GM12892 (cell line): ENCODE data around the gene SETD3.

ENCODE experiments used
- DNase-seq: peaks from one replicate; pipeline ENCODE4 v3.0.0; 2011; ENCODE audit not compliant: insufficient read length
- FAIRE-seq: peaks from 2 replicates; lab custom pipeline; 2011; peaks lifted over from hg19 to GRCh38; lab: Jason Lieb, UNC
- POLR2A ChIP-seq: IDR thresholded peaks from 2 replicates; pipeline ENCODE4 v1.6.1; 2011; ENCODE audit warnings: low read depth, low read length, control low read depth
- POLR2AphosphoS5 ChIP-seq: IDR thresholded peaks from 2 replicates; pipeline ENCODE4 v1.6.1; 2011; ENCODE audit warnings: low read depth, low read length, control low read depth
- TAF1 ChIP-seq: IDR thresholded peaks from 2 replicates; pipeline ENCODE4 v1.6.1; 2011; ENCODE audit warnings: low read depth, mild to moderate bottlenecking, control low read depth, low read length, borderline replicate concordance

The SETD3 gene

GRCh38 chr14:99378782-99379214, 101.9 kb downstream of the SETD3 start:
- FAIRE-seq (no peak), DNase-seq (no peak)
- TF ChIP-seq POLR2A (no peak), POLR2AphosphoS5 (no peak), TAF1 (no peak)

DNA sequence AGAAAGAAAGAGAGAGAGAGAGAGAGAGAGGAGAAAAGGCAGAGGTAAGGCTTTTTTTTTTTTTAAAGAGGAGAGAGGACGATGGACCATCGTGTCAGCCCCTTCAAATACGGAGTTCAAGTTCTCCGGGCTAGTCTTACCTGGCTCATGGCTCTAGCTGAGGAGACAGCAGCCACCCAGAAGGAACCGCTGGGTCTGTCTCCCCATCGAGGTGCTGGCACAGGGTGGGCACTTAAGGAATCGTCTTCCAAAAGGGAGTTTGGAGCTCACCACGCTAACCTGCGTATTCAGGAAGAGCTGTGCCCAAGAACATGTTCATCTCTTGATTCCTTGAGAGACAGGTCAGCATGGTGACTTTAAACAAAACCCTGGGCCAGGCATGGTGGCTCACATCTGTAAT, 102.7 kb downstream of the SETD3 start:
- no peak for FAIRE-seq
- no peak for TF ChIP-seq TAF1
- no peak for TF ChIP-seq POLR2AphosphoS5
- no peak for TF ChIP-seq POLR2A
- no peak for DNase-seq

DNA sequence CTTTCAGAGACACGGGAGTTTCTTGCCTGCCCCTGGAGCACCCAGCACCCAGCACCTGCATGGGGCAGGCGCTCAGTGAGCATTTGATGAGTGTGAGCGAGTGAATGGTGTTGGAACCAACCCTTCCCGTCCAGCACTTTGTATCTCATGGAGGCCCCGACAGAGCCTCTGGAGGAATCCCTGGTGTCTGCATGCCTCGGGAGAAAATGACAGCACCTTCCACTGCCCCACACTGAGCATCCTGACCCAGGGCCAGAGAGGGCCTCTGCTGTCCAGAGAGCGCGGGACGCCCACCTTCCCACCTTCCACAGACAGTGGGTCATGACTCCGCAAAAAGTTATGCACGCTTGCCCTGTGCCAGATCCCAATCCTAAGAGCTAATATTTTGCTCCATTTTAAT, 105.7 kb downstream of the SETD3 start:
- DNase-seq (no peak), FAIRE-seq (no peak)
- TF ChIP-seq POLR2A (no peak), POLR2AphosphoS5 (no peak), TAF1 (no peak)

DNA sequence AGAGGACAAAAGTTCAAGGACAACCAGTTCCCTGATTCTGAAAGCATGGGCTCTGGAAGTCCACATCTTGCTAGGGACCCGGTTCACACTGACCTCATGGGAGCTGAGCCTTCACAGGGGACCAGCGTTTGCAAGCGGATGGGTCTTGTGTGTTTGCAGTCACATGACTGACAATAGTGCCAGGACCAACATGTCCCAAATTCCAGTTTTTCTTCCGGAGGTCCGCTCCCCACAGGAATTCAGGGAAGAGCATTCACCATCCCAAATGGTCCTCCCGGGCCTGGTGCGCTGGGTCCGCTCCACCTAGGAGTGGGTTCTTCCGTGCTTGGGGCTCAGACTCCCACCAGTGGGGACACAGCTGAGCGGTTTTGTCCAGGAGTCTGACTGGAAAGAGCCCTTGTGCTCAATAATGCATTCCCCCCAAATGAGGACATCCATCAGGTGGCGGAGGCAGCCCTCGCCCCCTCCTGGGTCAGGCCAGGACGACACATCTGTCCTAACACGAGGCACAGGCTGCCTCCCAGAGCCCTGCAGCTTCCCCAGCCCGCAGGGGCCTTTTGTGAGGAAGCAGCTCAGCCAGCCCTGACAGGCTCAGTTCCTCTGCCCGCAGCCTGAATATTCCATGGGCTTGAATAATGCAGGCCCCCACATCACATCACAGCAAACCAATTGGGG, 116.9 kb downstream of the SETD3 start:
- no peak for FAIRE-seq
- TF ChIP-seq POLR2A (no peak), POLR2AphosphoS5 (no peak), TAF1 (no peak)
- no peak for DNase-seq

GRCh38 chr14:99363051-99363450, 117.6 kb downstream of the SETD3 start:
- TF ChIP-seq TAF1: no peak
- TF ChIP-seq POLR2A: no peak
- no peak for TF ChIP-seq POLR2AphosphoS5

DNA sequence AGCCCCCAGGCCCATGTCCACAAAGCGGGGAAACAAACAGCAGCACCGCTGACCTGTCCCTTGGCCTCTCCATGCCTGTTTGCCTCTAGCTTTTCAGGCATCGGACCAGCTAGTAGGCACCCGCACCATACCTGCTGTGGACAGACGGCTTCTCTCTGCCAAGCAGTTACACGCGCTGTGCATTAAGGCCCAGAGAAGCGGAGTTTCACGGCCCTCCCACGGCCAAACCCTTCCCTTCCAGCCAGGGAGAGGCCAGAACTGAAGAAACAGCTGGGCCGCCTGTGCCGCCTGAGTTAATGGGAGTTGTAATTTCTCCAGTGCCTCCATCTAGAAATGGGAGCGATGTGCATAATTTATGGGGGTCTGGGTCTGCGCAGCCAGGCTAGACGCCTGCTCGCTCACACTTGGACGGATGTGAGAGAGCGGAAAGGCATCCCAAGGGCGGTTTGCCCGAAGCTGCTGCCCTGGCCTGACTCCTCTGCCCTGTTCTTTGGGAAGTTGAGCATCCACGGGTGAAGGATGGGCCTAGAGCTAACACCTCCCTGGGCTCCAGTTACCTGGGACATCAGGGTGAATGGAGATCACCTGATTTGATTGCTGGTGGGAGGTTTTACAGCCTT, 119.0 kb downstream of the SETD3 start:
- FAIRE-seq (no peak), DNase-seq (no peak)
- TF ChIP-seq TAF1: no peak
- TF ChIP-seq POLR2AphosphoS5: no peak
- TF ChIP-seq POLR2A: no peak

More at GRCh38 chr14:99363051-99363450, 117.6 kb downstream of the SETD3 start:
- DNase-seq: no peak
- no peak for FAIRE-seq

DNA sequence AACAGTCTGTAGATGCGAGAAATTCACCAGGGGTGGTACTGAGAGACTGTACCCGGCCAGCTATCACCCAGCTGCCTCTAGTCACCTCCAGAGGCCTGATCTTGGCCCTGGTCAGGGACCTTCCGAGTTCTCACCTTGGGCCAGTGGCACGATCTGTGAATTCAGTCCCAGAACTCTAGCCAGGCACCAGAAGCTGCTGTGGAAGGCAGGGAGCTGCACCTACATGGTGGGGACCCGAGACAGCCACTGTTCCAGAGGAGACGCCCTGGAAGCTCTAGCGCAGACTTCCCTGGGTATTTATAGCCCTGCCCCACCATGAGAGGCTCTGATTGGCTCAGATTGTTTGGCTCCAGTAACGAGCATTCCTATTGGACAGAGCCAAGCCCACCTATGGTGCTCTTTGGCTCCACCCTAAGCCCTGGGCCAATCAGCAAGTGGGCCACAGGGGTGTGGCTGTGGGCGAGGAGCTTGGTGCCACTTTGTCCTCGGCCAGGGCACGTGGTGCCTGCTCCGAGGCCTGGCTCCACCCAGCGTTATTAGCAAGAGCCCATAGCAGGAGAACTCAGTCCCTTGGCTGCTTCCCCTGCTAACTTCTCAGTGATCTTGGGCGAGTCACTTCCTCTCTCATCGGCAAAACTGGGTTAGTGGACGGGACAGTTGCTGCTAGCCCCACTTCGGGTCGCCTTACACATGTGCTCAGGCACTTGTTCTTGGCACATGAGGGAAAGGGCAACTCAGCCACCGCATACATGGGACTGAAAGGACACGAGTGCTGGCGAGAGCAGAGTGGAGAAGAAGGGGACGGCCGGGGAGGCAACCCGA, 119.7 kb downstream of the SETD3 start:
- no peak for DNase-seq
- TF ChIP-seq POLR2AphosphoS5: no peak
- no peak for TF ChIP-seq POLR2A
- no peak for TF ChIP-seq TAF1
- no peak for FAIRE-seq

DNA sequence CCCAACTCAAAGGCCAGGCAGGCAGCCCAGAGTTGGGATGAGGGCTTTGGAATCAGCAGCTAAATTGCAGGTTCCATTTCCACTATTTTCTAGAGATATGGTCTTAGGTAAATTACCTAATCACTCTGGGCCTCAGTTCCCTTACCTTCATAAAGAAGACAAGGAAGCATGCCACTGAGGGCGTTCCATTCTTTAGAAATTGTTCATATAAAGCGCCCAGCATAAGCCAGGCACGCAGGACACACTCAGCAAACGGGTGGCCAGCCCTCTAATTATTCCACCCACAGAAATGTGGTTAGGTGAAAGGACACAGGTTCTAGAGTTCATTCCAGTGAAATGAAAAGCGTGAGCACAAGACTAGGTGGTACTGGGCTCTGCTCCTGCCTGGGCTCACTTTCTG, 120.8 kb downstream of the SETD3 start:
- TF ChIP-seq POLR2A (no peak), TAF1 (no peak), POLR2AphosphoS5 (no peak)
- DNase-seq (no peak), FAIRE-seq (no peak)

DNA sequence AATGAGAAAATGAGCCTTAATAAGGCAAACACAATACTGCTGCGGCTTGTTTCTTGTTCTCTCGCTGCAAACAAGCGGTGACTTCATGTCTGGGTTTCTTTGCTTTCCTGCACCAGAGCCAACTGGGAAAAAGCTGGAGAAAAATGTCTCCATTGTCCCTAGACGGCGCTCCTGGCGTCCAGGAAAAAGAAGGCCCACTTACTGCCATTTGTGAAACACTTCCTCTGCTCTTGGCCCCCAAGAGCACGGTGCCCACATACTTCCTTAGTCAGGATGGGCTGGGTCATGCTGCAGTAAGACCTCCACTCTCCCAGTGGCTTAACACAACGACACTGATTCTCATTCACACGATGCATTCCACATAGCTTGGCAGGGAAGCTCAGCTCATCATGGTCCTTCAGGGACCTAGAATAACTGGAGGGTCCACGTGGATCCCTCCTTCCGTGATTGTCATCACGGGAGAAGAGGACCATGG, 122.7 kb downstream of the SETD3 start:
- FAIRE-seq (no peak), DNase-seq (no peak)
- TF ChIP-seq TAF1: no peak
- TF ChIP-seq POLR2AphosphoS5: no peak
- no peak for TF ChIP-seq POLR2A

- DNase-seq (no peak), FAIRE-seq (no peak)
- TF ChIP-seq TAF1 (no peak), POLR2A (no peak), POLR2AphosphoS5 (no peak)
Measured at GRCh38 chr14:99357151-99357915, 123.3 kb downstream of the SETD3 start.

DNA sequence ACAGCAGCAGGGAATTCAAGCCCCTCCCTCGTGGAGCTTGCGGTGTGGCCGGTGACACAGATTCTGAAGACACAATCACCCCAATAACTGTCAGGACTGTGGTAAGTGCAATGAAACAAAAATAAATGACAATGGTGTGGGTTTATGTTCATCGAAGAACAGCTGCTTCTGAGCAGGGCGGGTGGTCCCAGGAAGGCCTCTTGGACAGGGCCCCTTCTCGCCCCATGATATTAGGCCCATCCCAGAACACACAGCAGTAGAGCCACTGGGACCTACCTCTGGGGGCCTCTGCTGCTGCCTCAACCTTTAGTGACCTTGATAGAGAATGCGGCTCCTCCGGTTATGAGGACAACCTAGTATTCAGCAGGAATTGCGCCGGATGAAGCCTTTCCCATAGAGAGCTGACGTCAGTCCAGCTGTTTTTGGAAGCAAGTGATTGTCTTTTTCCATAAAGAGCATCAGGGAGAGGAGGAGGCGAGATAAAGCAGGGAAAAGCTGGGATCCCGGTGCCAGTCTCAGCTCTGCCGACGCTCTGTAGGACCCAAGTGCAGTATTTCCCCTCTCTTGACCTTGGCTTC, 124.5 kb downstream of the SETD3 start:
- TF ChIP-seq POLR2AphosphoS5: no peak
- no peak for TF ChIP-seq TAF1
- no peak for TF ChIP-seq POLR2A
- DNase-seq (no peak), FAIRE-seq (no peak)
